Right lobe of liver (tissue), 6 donors: Measurements from ENCODE around the gene CHN1. TPM values are rescaled to one million over a fixed set of nuclear protein-coding genes. Genes with fewer than 3 reads are reported as not detected.

Experiments
- ATAC-seq, 4 donors: fragments of 200-7000 bp; cut with Tn5 transposase; one replicate each; pipeline ENCODE4 v1.9.1; 2020; ENCODE audit warnings: mild to moderate bottlenecking in 4 of 4, moderate library complexity in 4 of 4
- DNase-seq, 3 donors: peaks; one replicate each; pipeline ENCODE4 v3.0.0-alpha.2; 2020
- H3K27ac ChIP-seq, 3 donors: fragments of 200-600 bp; one replicate each; pipeline ENCODE4 v1.8.0; 2022
- H3K27me3 ChIP-seq, 2 donors: fragments of 200-600 bp; one replicate each; pipeline ENCODE4 v1.8.0; 2022
- H3K36me3 ChIP-seq, 4 donors: fragments of 200-600 bp; sonication (generic) in 1 of 4; one replicate each; pipeline versions ENCODE4 v1.5.1 to v1.8.0; 2017 to 2022; ENCODE audit warnings: control low read depth in 1 of 4
- H3K4me1 ChIP-seq, 4 donors: fragments of 200-600 bp; sonication (generic) in 1 of 4; one replicate each; pipeline versions ENCODE4 v1.5.1 to v1.8.0; 2017 to 2022; ENCODE audit warnings: control low read depth in 1 of 4
- H3K4me3 ChIP-seq, 3 donors: fragments of 200-600 bp; one replicate each; pipeline ENCODE4 v1.8.0; 2022
- H3K9me3 ChIP-seq, 4 donors: fragments of 200-600 bp; sonication (generic) in 1 of 4; one replicate each; pipeline versions ENCODE4 v1.5.1 to v1.8.0; 2017 to 2022; ENCODE audit warnings: control low read depth in 1 of 4
- CTCF ChIP-seq, 4 donors: fragments of 200-600 bp in 3 of 4; fragments of 450-650 bp in 1 of 4; IDR thresholded peaks; one replicate each; pipeline versions ENCODE4 v1.5.1 to v1.8.0; 2016 to 2022; ENCODE audit warnings: antibody characterized with exemption in 4 of 4, mild to moderate bottlenecking in 2 of 4
- POLR2A ChIP-seq: fragments of 450-650 bp; IDR thresholded peaks from one replicate; pipeline ENCODE4 v1.6.1; 2017; ENCODE audit warnings: antibody characterized with exemption, mild to moderate bottlenecking
- WGBS: methylation state at CpG from one replicate; pipeline ENCODE4 v1.1.6; 2018; ENCODE audit warnings: low coverage, low lambda C conversion rate; ENCODE audit not compliant: insufficient coverage; ENCODE audit errors: missing lambda C conversion rate; 5-methylcytosine and 5-hydroxymethylcytosine counted together
- intact Hi-C, 2 donors: fragments of 100-400 bp; cut with DNase I; formaldehyde crosslinking; loops; one replicate each; pipeline versions ENCODE4 v1.11.2 to v1.14.1; 2022
- small RNA-seq, 2 experiments: library from RNA; depleted of rRNA; stranded (forward); fragments of <200 nt; gene quantifications; one replicate each; pipeline ENCODE3, GENCODE V24; 2016
- total RNA-seq, 6 experiments: library from RNA; depleted of rRNA in 2 of 6; stranded (reverse); fragments of >200 nt in 2 of 6; fragmentation: NEBNext Ultra II Directional in 3 of 6; extraction: Animal tissue kit (Norgen Biotek cat#: 25700) in 3 of 6; gene quantifications; one replicate each; pipeline versions ENCODE4 v1.1.0 to v1.2.4, GENCODE V29; 2016 to 2023
- donor health status: DM: no; HTN: yes; CAD: no.
- donor health status: DM: no; HTN: no; CAD: no.
- donor health status: DM: no; HTN: no; CAD: no.
- donor health status: DM: no; HTN: yes; CAD: no.
- donor health status: DM: no; HTN: yes; CAD: no.

CHN1 gene
- total RNA-seq, 6 experiments from 2014 or later: 1.0 to 2.8 (median 1.4) TPM

GRCh38 chr2:174752403-174753037 lies 252.7 kb downstream of the CHN1 start:
- H3K27ac ChIP-seq: no peak overlapping the region
- no peak for DNase-seq

GRCh38 chr2:174750923-174751441 lies 254.2 kb downstream of the CHN1 start:
- H3K27me3 ChIP-seq: no peaks in the 10 kb centered on the region
- H3K4me1 ChIP-seq: no peaks in the 10 kb centered on the region
- H3K9me3 ChIP-seq: no peaks in the 10 kb centered on the region
- TF ChIP-seq POLR2A (no peak), CTCF (IDR thresholded peaks at IDR 0.05) (no peak)
- WGBS: 45% methylated on average over 5 of the region's 5 CpGs
- no peaks in the 10 kb centered on the region for H3K36me3 ChIP-seq
- ATAC-seq: peak in 1 of 4 donors; percentile 33
- no peak overlapping the region for H3K27ac ChIP-seq
- DNase-seq: no peak
- no peak overlapping the region for H3K4me3 ChIP-seq
- intact Hi-C loops: no loop called here

More at GRCh38 chr2:174752403-174753037, 252.7 kb downstream of the CHN1 start:
- H3K36me3 ChIP-seq: no peaks in the 10 kb centered on the region
- intact Hi-C loops: no loop called here
- H3K4me1 ChIP-seq: no peaks in the 10 kb centered on the region
- H3K9me3 ChIP-seq: no peaks in the 10 kb centered on the region
- TF ChIP-seq CTCF (IDR thresholded peaks at IDR 0.05) (no peak), POLR2A (no peak)
- no peaks in the 10 kb centered on the region for H3K27me3 ChIP-seq
- no peak for ATAC-seq
- no peak overlapping the region for H3K4me3 ChIP-seq
- 70% methylated on average over 4 of the region's 4 CpGs for WGBS

- 47% methylated on average over 5 of the region's 8 CpGs for WGBS
- TF ChIP-seq CTCF (IDR thresholded peaks at IDR 0.05) (no peak), POLR2A (no peak)
- Histone ChIP-seq H3K4me3 (no peak overlapping the region), H3K4me1 (no peaks in the 10 kb centered on the region), H3K9me3 (no peaks in the 10 kb centered on the region), H3K36me3 (no peaks in the 10 kb centered on the region), H3K27me3 (no peaks in the 10 kb centered on the region), H3K27ac (no peak overlapping the region)
- no peak for DNase-seq
- intact Hi-C loops: no loop called here
- ATAC-seq: no peak
Observed at GRCh38 chr2:174749793-174750192, 255.4 kb downstream of the CHN1 start.

GRCh38 chr2:174748948-174749347 lies 256.2 kb downstream of the CHN1 start:
- intact Hi-C loops: no loop called here
- H3K4me3 ChIP-seq: no peak overlapping the region
- no peaks in the 10 kb centered on the region for H3K9me3 ChIP-seq
- no peak overlapping the region for H3K27ac ChIP-seq
- DNase-seq (peak in 2 of 3 donors; percentile 38 to 57), ATAC-seq (peak; percentile 92 to 97 (median 94))
- H3K4me1 ChIP-seq: no peaks in the 10 kb centered on the region
- H3K36me3 ChIP-seq: no peaks in the 10 kb centered on the region
- WGBS: 0% methylated on average over 4 of the region's 4 CpGs
- no peak for TF ChIP-seq POLR2A
- peak; percentile 70 to 81 (median 78) for TF ChIP-seq CTCF (IDR thresholded peaks at IDR 0.05)
- H3K27me3 ChIP-seq: no peaks in the 10 kb centered on the region

Small RNA genes within 50 kb of the gene (small RNA-seq; reads per million reads assigned to genes)
- gene RNU6-1290P: 0 reads per million in 2 experiments
- gene RNU6-763P: 0 reads per million in 2 experiments

Other genes starting within 250 kb of the CHN1 start
- under 1 TPM in 1 of 6 experiments, not detected in 5; 0.19 TPM for gene CHRNA1, start 240.9 kb downstream of the CHN1 start, total RNA-seq
- 10 to 100 TPM; 24.0 to 36.3 (median 27.4) TPM for gene ATF2, start 162.8 kb upstream of the CHN1 start, total RNA-seq
- gene ATP5MC3, start 176.3 kb upstream of the CHN1 start, total RNA-seq: 100 to 1,000 TPM; 149 to 204 (median 185) TPM